Measurements from ENCODE around the gene ERC1.
"Not testable (repeated sequence)": the region's sequence is repeated elsewhere in the genome, so short reads cannot be mapped to it uniquely, and the experiment has no call there.

Gene ERC1

GRCh38 chr12:1188016-1188415, 197.0 kb downstream of the ERC1 start:
- POLR2A ChIA-PET: no interaction called here
- DNase-seq (ENCODE audit: extremely low spot score): no peak
- TF ChIP-seq CTCF (IDR thresholded peaks at IDR 0.05; ENCODE audit: control extremely low read depth, extremely low read depth, low read depth, missing control alignments): no peak
- CTCF ChIA-PET: interaction anchor here (0.9 to 2.6 kb wide), 4 partner anchors 16 to 69 kb away, joined by 3 to 8 read pairs (median 3); no protein-coding TSS in a partner anchor

- CTCF ChIA-PET: no interaction called here
- POLR2A ChIA-PET: no interaction called here
- TF ChIP-seq CTCF (IDR thresholded peaks at IDR 0.05; ENCODE audit: control extremely low read depth, extremely low read depth, low read depth, missing control alignments): no peak
- DNase-seq (ENCODE audit: extremely low spot score): no peak
Measured at GRCh38 chr12:1189163-1189562, 198.1 kb downstream of the ERC1 start.

- CTCF ChIA-PET: interaction anchor here (1.1 kb wide), 1 partner anchor 78 kb away, joined by 3 read pairs; no protein-coding TSS in a partner anchor
- DNase-seq (ENCODE audit: extremely low spot score): no peak
- no peak for TF ChIP-seq CTCF (IDR thresholded peaks at IDR 0.05; ENCODE audit: control extremely low read depth, extremely low read depth, low read depth, missing control alignments)
- POLR2A ChIA-PET: interaction anchor here (0.7 kb wide), 1 partner anchor 14 kb away, joined by 4 read pairs; no protein-coding TSS in a partner anchor
Measured at GRCh38 chr12:1195513-1195912, 204.5 kb downstream of the ERC1 start.

- no peak for TF ChIP-seq CTCF (IDR thresholded peaks at IDR 0.05; ENCODE audit: control extremely low read depth, extremely low read depth, low read depth, missing control alignments)
- CTCF ChIA-PET: no interaction called here
- POLR2A ChIA-PET: no interaction called here
- DNase-seq (ENCODE audit: extremely low spot score): no peak
Measured at GRCh38 chr12:1197264-1198018, 206.4 kb downstream of the ERC1 start.

- DNase-seq (ENCODE audit: extremely low spot score); CTCF ChIA-PET: not testable (repeated sequence)
- POLR2A ChIA-PET: interaction anchor here (0.7 kb wide), 1 partner anchor 476 kb away, joined by 6 read pairs; no protein-coding TSS in a partner anchor
Measured at GRCh38 chr12:1198854-1199253, 207.8 kb downstream of the ERC1 start.

GRCh38 chr12:1199700-1200099, 208.7 kb downstream of the ERC1 start:
- no peak for TF ChIP-seq CTCF (IDR thresholded peaks at IDR 0.05; ENCODE audit: control extremely low read depth, extremely low read depth, low read depth, missing control alignments)
- no peak for DNase-seq (ENCODE audit: extremely low spot score)
- POLR2A ChIA-PET: interaction anchor here (0.7 kb wide), 1 partner anchor 475 kb away, joined by 6 read pairs; no protein-coding TSS in a partner anchor
- CTCF ChIA-PET: no interaction called here

- no peak for DNase-seq (ENCODE audit: extremely low spot score)
- ChIA-PET POLR2A (no interaction called here), CTCF (no interaction called here)
- TF ChIP-seq CTCF (IDR thresholded peaks at IDR 0.05; ENCODE audit: control extremely low read depth, extremely low read depth, low read depth, missing control alignments): no peak
Measured at GRCh38 chr12:1201030-1201429, 210.0 kb downstream of the ERC1 start.
